Measurements from ENCODE around the gene CTU2. TPM values are rescaled to one million over a fixed set of nuclear protein-coding genes. Genes with fewer than 3 reads are reported as not detected.

The CTU2 gene
- polyA plus RNA-seq = 11.0 TPM
- long read RNA-seq, donor 1, partial matches to known transcripts = 0 of 3 reads
- long read RNA-seq, donor 1, other reads (novel, unspliced or antisense) = 0 of 3 reads
- long read RNA-seq, donor 2, partial matches to known transcripts = 0 of 5 reads
- long read RNA-seq, donor 2, other reads (novel, unspliced or antisense) = 0 of 5 reads
- long read RNA-seq, donor 3 = 0 reads
- long read RNA-seq, donor 4 = 0 reads
- long read RNA-seq, donor 5, partial matches to known transcripts = 0 of 2 reads
- long read RNA-seq, donor 5, other reads (novel, unspliced or antisense) = 0 of 2 reads
- long read RNA-seq, donor 6, partial matches to known transcripts = 0 of 1 reads
- long read RNA-seq, donor 6, other reads (novel, unspliced or antisense) = 0 of 1 reads
- long read RNA-seq, donor 7, partial matches to known transcripts = 0 of 2 reads
- long read RNA-seq, donor 7, other reads (novel, unspliced or antisense) = 0 of 2 reads
- long read RNA-seq, donor 8, partial matches to known transcripts = 33 of 36 reads
- long read RNA-seq, donor 8, other reads (novel, unspliced or antisense) = 0 of 36 reads
- long read RNA-seq, donor 9, partial matches to known transcripts = 0 of 3 reads
- long read RNA-seq, donor 9, other reads (novel, unspliced or antisense) = 0 of 3 reads
- long read RNA-seq, donor 10, transcript CTU2-202 (15 exons, 1,751 nt) = major isoform, 5 of 22 reads
- long read RNA-seq, donor 10, partial matches to known transcripts = 17 of 22 reads
- long read RNA-seq, donor 10, other reads (novel, unspliced or antisense) = 0 of 22 reads
- long read RNA-seq, donor 11, partial matches to known transcripts = 0 of 1 reads
- long read RNA-seq, donor 11, other reads (novel, unspliced or antisense) = 0 of 1 reads

GRCh38 chr16:88706229-88706964 lies at the start of gene CTU2, which contains the start of gene RNF166:
Gene CTU2, plus strand, starts transcription at chr16:88706503. Its CDS starts 28 bp downstream, at chr16:88706531.
Gene RNF166, minus strand, starts transcription at chr16:88706408. Its CDS starts 83 bp downstream, at chr16:88706325.
- DNase-seq = peak; percentile 88 to 90
- 0% methylated on average over 1 of the region's 86 CpGs for WGBS (ENCODE audit: insufficient coverage, low lambda C conversion rate)
- H3K27ac ChIP-seq (ENCODE audit: low read length) = no peak within 1 kb of the TSS
- peak within 1 kb of the TSS; percentile 88 for H3K4me3 ChIP-seq (ENCODE audit: low read length)
- peaks cover 12% of the 10 kb centered on the region for H3K4me1 ChIP-seq (ENCODE audit: control insufficient read depth, insufficient read depth, low read length)
- H3K27me3 ChIP-seq (ENCODE audit: control insufficient read depth, insufficient read depth, low read length) = no peaks in the 10 kb centered on the region
- peaks cover 3% of the 10 kb centered on the region for H3K36me3 ChIP-seq (ENCODE audit: control insufficient read depth, insufficient read depth, low read length)
- H3K9me3 ChIP-seq (ENCODE audit: control insufficient read depth, low read depth, low read length) = no peaks in the 10 kb centered on the region

- Histone ChIP-seq H3K9me3 (ENCODE audit: control insufficient read depth, low read depth, low read length) (no peaks in the 10 kb centered on the region), H3K4me3 (ENCODE audit: low read length) (no peak overlapping the region), H3K27ac (ENCODE audit: low read length) (no peak overlapping the region), H3K27me3 (ENCODE audit: control insufficient read depth, insufficient read depth, low read length) (no peaks in the 10 kb centered on the region), H3K36me3 (ENCODE audit: control insufficient read depth, insufficient read depth, low read length) (peaks cover 39% of the 10 kb centered on the region), H3K4me1 (ENCODE audit: control insufficient read depth, insufficient read depth, low read length) (peaks cover 6% of the 10 kb centered on the region)
- no peak for DNase-seq
- no CpG with 5 or more reads among the region's 19 CpGs for WGBS (ENCODE audit: insufficient coverage, low lambda C conversion rate)
Observed at GRCh38 chr16:88657371-88657770, 48.9 kb upstream of the CTU2 start.

- no peaks in the 10 kb centered on the region for H3K9me3 ChIP-seq (ENCODE audit: control insufficient read depth, low read depth, low read length)
- peaks cover 32% of the 10 kb centered on the region for H3K36me3 ChIP-seq (ENCODE audit: control insufficient read depth, insufficient read depth, low read length)
- DNase-seq = no peak
- H3K4me3 ChIP-seq (ENCODE audit: low read length) = no peak overlapping the region
- no peak overlapping the region for H3K27ac ChIP-seq (ENCODE audit: low read length)
- H3K27me3 ChIP-seq (ENCODE audit: control insufficient read depth, insufficient read depth, low read length) = no peaks in the 10 kb centered on the region
- peaks cover 7% of the 10 kb centered on the region for H3K4me1 ChIP-seq (ENCODE audit: control insufficient read depth, insufficient read depth, low read length)
- WGBS (ENCODE audit: insufficient coverage, low lambda C conversion rate) = no CpG with 5 or more reads among the region's 15 CpGs
Observed at GRCh38 chr16:88658714-88659113, 47.6 kb upstream of the CTU2 start.

- H3K27me3 ChIP-seq (ENCODE audit: control insufficient read depth, insufficient read depth, low read length) = no peaks in the 10 kb centered on the region
- no CpG with 5 or more reads among the region's 25 CpGs for WGBS (ENCODE audit: insufficient coverage, low lambda C conversion rate)
- no peak overlapping the region for H3K4me3 ChIP-seq (ENCODE audit: low read length)
- DNase-seq = no peak
- peaks cover 9% of the 10 kb centered on the region for H3K4me1 ChIP-seq (ENCODE audit: control insufficient read depth, insufficient read depth, low read length)
- H3K36me3 ChIP-seq (ENCODE audit: control insufficient read depth, insufficient read depth, low read length) = peaks cover 30% of the 10 kb centered on the region
- H3K9me3 ChIP-seq (ENCODE audit: control insufficient read depth, low read depth, low read length) = no peaks in the 10 kb centered on the region
- H3K27ac ChIP-seq (ENCODE audit: low read length) = no peak overlapping the region
Observed at GRCh38 chr16:88659160-88659559, 47.1 kb upstream of the CTU2 start.

- H3K4me3 ChIP-seq (ENCODE audit: low read length) = no peak overlapping the region
- H3K27me3 ChIP-seq (ENCODE audit: control insufficient read depth, insufficient read depth, low read length) = no peaks in the 10 kb centered on the region
- no peak for DNase-seq
- H3K9me3 ChIP-seq (ENCODE audit: control insufficient read depth, low read depth, low read length) = no peaks in the 10 kb centered on the region
- peaks cover 14% of the 10 kb centered on the region for H3K36me3 ChIP-seq (ENCODE audit: control insufficient read depth, insufficient read depth, low read length)
- WGBS (ENCODE audit: insufficient coverage, low lambda C conversion rate) = no CpG with 5 or more reads among the region's 10 CpGs
- H3K27ac ChIP-seq (ENCODE audit: low read length) = no peak overlapping the region
- peaks cover 10% of the 10 kb centered on the region for H3K4me1 ChIP-seq (ENCODE audit: control insufficient read depth, insufficient read depth, low read length)
Observed at GRCh38 chr16:88661468-88661867, 44.8 kb upstream of the CTU2 start.

- H3K9me3 ChIP-seq (ENCODE audit: control insufficient read depth, low read depth, low read length) = no peaks in the 10 kb centered on the region
- peak overlapping the region; percentile 100 for H3K4me3 ChIP-seq (ENCODE audit: low read length)
- H3K27ac ChIP-seq (ENCODE audit: low read length) = peak overlapping the region; percentile 70
- no CpG with 5 or more reads among the region's 49 CpGs for WGBS (ENCODE audit: insufficient coverage, low lambda C conversion rate)
- DNase-seq = peak in 1 of 2 donors; percentile 29
- H3K27me3 ChIP-seq (ENCODE audit: control insufficient read depth, insufficient read depth, low read length) = no peaks in the 10 kb centered on the region
- peaks cover 10% of the 10 kb centered on the region for H3K4me1 ChIP-seq (ENCODE audit: control insufficient read depth, insufficient read depth, low read length)
- H3K36me3 ChIP-seq (ENCODE audit: control insufficient read depth, insufficient read depth, low read length) = peaks cover 7% of the 10 kb centered on the region
Observed at GRCh38 chr16:88662222-88662842, 44.0 kb upstream of the CTU2 start.

- H3K27me3 ChIP-seq (ENCODE audit: control insufficient read depth, insufficient read depth, low read length) = no peaks in the 10 kb centered on the region
- no CpG with 5 or more reads among the region's 88 CpGs for WGBS (ENCODE audit: insufficient coverage, low lambda C conversion rate)
- H3K36me3 ChIP-seq (ENCODE audit: control insufficient read depth, insufficient read depth, low read length) = peaks cover 1% of the 10 kb centered on the region
- H3K27ac ChIP-seq (ENCODE audit: low read length) = peak within 1 kb of the TSS; percentile 70
- peak within 1 kb of the TSS; percentile 100 for H3K4me3 ChIP-seq (ENCODE audit: low read length)
- DNase-seq = peak; percentile 99
- H3K4me1 ChIP-seq (ENCODE audit: control insufficient read depth, insufficient read depth, low read length) = peaks cover 10% of the 10 kb centered on the region
- no peaks in the 10 kb centered on the region for H3K9me3 ChIP-seq (ENCODE audit: control insufficient read depth, low read depth, low read length)
Observed at GRCh38 chr16:88662843-88663606, 43.3 kb upstream of the CTU2 start, which contains the start of gene MVD. Gene MVD, minus strand, starts transcription at chr16:88663091. Its CDS starts 11 bp downstream, at chr16:88663080.

- no peak for DNase-seq
- Histone ChIP-seq H3K27ac (ENCODE audit: low read length) (no peak overlapping the region), H3K4me3 (ENCODE audit: low read length) (no peak overlapping the region), H3K4me1 (ENCODE audit: control insufficient read depth, insufficient read depth, low read length) (peaks cover 10% of the 10 kb centered on the region), H3K9me3 (ENCODE audit: control insufficient read depth, low read depth, low read length) (no peaks in the 10 kb centered on the region), H3K27me3 (ENCODE audit: control insufficient read depth, insufficient read depth, low read length) (no peaks in the 10 kb centered on the region), H3K36me3 (ENCODE audit: control insufficient read depth, insufficient read depth, low read length) (no peaks in the 10 kb centered on the region)
- WGBS (ENCODE audit: insufficient coverage, low lambda C conversion rate) = 100% methylated on average over 1 of the region's 4 CpGs
Observed at GRCh38 chr16:88665148-88665547, 41.2 kb upstream of the CTU2 start.

- DNase-seq = no peak
- no peak overlapping the region for H3K4me3 ChIP-seq (ENCODE audit: low read length)
- no peaks in the 10 kb centered on the region for H3K9me3 ChIP-seq (ENCODE audit: control insufficient read depth, low read depth, low read length)
- WGBS (ENCODE audit: insufficient coverage, low lambda C conversion rate) = no CpG with 5 or more reads among the region's 3 CpGs
- H3K36me3 ChIP-seq (ENCODE audit: control insufficient read depth, insufficient read depth, low read length) = no peaks in the 10 kb centered on the region
- H3K27ac ChIP-seq (ENCODE audit: low read length) = no peak overlapping the region
- peaks cover 10% of the 10 kb centered on the region for H3K4me1 ChIP-seq (ENCODE audit: control insufficient read depth, insufficient read depth, low read length)
- no peaks in the 10 kb centered on the region for H3K27me3 ChIP-seq (ENCODE audit: control insufficient read depth, insufficient read depth, low read length)
Observed at GRCh38 chr16:88665570-88665969, 40.7 kb upstream of the CTU2 start.

All from large intestine (tissue), 12 donors.